ENCODE measurements around the gene MAP2. TPM values are rescaled to one million over a fixed set of nuclear protein-coding genes. Genes with fewer than 3 reads are reported as not detected.

MAP2 gene
- total and polyA plus RNA-seq, 8 donors, result 2.1 to 24.6 (median 11.8) TPM

DNA sequence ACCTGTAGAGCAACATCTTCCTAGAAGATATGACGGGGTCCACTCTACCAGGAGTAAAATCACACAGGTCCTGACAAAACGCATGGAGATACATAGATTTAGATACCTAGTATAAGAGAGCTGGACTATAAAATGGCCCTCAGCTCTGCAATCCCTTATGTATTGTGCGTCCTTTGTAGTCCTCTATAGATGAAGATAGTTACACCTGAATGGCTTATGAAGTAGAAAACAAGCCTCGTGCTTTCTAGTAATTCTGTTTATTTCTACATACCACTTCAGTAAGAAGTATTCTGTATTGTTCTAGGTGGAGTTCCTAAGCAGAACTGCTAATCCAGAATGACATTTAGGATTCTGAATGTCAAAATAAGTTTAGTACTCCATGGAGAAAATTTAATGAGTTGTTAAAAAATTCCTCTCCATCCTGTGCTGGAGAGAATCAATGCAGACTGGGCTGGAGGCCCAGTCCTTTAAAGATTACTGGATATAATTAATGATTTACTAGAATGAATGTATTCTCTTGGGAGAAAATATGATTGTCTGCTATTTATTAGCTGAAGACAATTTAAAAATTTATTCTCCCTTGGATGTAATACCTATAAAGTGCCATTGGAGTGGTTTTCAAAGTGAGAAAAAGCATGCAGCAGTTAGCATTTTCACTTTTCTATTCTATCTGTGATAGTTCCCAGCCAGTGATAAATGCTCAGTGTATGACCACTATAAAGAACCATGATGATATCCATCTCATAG, 200.5 kb downstream of the MAP2 start:
- H3K4me3 ChIP-seq, result no peak overlapping the region
- H3K27me3 ChIP-seq, result no peaks in the 10 kb centered on the region
- WGBS, 5 donors, result 79 to 87% (median 86%) methylated on average over 4 of the region's 4 CpGs
- H3K36me3 ChIP-seq, result no peaks in the 10 kb centered on the region
- H3K9me3 ChIP-seq, result no peaks in the 10 kb centered on the region
- H3K27ac ChIP-seq, result no peak overlapping the region
- intact Hi-C loops (cut with DNase I; ENCODE audit: low total_unique reads), result no loop called here
- H3K4me1 ChIP-seq, result no peaks in the 10 kb centered on the region
- no peak for DNase-seq
- TF ChIP-seq, protein P1, sequence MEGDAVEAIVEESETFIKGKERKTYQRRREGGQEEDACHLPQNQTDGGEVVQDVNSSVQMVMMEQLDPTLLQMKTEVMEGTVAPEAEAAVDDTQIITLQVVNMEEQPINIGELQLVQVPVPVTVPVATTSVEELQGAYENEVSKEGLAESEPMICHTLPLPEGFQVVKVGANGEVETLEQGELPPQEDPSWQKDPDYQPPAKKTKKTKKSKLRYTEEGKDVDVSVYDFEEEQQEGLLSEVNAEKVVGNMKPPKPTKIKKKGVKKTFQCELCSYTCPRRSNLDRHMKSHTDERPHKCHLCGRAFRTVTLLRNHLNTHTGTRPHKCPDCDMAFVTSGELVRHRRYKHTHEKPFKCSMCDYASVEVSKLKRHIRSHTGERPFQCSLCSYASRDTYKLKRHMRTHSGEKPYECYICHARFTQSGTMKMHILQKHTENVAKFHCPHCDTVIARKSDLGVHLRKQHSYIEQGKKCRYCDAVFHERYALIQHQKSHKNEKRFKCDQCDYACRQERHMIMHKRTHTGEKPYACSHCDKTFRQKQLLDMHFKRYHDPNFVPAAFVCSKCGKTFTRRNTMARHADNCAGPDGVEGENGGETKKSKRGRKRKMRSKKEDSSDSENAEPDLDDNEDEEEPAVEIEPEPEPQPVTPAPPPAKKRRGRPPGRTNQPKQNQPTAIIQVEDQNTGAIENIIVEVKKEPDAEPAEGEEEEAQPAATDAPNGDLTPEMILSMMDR (IDR thresholded peaks at IDR 0.05), result no peak
- TF ChIP-seq POLR2A (IDR thresholded peaks at IDR 0.05) (no peak), EP300 (IDR thresholded peaks at IDR 0.05) (no peak), POLR2AphosphoS5 (IDR thresholded peaks at IDR 0.05) (no peak)

DNA sequence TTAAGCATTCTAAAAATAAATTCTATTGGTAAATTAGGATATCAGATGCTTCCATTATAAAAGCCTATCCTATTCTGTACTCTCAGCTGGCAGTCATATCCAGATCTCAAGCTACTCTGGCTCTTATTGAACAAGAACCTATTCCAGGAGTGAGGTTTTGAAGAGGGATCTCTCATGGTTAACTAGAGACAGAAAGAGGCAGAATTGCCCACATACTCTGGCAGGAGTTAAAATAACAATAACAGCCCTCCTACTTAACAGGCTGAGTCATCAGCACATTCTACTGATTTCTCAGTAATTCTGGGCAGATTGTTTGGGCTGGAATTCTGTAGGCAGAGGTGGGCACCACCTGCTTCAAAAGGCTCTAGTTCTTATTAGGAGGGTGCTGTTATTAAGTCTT, 205.8 kb downstream of the MAP2 start:
- Histone ChIP-seq H3K9me3 (no peaks in the 10 kb centered on the region), H3K27ac (no peak overlapping the region), H3K27me3 (no peaks in the 10 kb centered on the region), H3K4me3 (no peak overlapping the region), H3K4me1 (no peaks in the 10 kb centered on the region), H3K36me3 (no peaks in the 10 kb centered on the region)
- TF ChIP-seq, protein P1 (IDR thresholded peaks at IDR 0.05), result no peak
- TF ChIP-seq POLR2A (IDR thresholded peaks at IDR 0.05) (no peak), POLR2AphosphoS5 (IDR thresholded peaks at IDR 0.05) (no peak), EP300 (IDR thresholded peaks at IDR 0.05) (no peak)
- no peak for DNase-seq
- intact Hi-C loops (cut with DNase I; ENCODE audit: low total_unique reads), result no loop called here

DNA sequence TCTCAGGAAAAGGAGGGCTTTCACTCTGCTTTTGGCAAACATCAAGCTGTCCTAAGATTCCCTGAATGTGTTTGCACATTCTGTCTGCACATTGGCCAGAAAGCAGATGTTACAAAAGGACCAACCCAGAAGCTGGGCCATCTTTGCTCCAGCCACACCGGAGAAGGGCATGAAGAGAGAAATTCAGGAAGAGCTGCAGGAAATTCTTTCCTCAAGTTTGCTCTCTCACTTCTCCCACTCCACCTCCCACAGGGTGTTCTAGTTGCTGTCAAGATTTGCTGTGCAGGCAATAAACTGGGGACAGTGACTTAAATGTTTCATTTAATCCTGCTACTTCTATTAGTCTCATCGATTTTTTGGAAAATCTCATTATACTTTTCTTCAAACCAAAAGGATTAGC, 210.1 kb downstream of the MAP2 start:
- Histone ChIP-seq H3K4me3 (no peak overlapping the region), H3K27me3 (no peaks in the 10 kb centered on the region), H3K9me3 (no peaks in the 10 kb centered on the region), H3K4me1 (no peaks in the 10 kb centered on the region), H3K27ac (no peak overlapping the region), H3K36me3 (no peaks in the 10 kb centered on the region)
- TF ChIP-seq, protein P1 (IDR thresholded peaks at IDR 0.05), result no peak
- TF ChIP-seq EP300 (IDR thresholded peaks at IDR 0.05) (no peak), POLR2AphosphoS5 (IDR thresholded peaks at IDR 0.05) (no peak), POLR2A (IDR thresholded peaks at IDR 0.05) (no peak)
- DNase-seq, result no peak
- 70 to 94% (median 77%) methylated on average over 2 of the region's 2 CpGs for WGBS, 5 donors
- intact Hi-C loops (cut with DNase I; ENCODE audit: low total_unique reads), result no loop called here

DNA sequence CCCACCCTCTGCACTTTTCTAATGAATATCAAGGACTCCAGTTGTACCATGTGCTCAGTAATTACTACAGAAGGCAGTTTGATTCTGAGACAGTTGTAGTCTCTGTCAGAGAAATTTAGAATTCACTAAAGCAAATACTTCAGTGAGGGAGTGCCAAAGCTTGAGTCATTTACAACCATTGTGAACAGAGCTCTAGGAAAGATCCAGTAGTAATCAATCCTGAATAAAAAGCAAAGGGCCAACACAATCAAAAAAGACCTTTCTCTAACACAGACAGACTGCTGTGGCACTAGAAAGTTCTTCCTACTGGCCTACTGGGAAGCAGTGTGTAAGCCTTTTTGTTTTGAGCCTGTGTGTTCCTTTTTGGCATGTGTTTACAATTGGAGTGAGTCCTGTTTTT, 212.2 kb downstream of the MAP2 start:
- Histone ChIP-seq H3K27me3 (no peaks in the 10 kb centered on the region), H3K4me3 (no peak overlapping the region), H3K27ac (no peak overlapping the region), H3K4me1 (no peaks in the 10 kb centered on the region), H3K9me3 (no peaks in the 10 kb centered on the region), H3K36me3 (no peaks in the 10 kb centered on the region)
- TF ChIP-seq EP300 (IDR thresholded peaks at IDR 0.05) (no peak), POLR2A (IDR thresholded peaks at IDR 0.05) (no peak), POLR2AphosphoS5 (IDR thresholded peaks at IDR 0.05) (no peak)
- TF ChIP-seq, protein P1 (IDR thresholded peaks at IDR 0.05), result no peak
- no peak for DNase-seq
- intact Hi-C loops (cut with DNase I; ENCODE audit: low total_unique reads), result no loop called here
